Cerebellar nuclear complex (tissue), 1 donor: ENCODE measurements around the gene SLC35B1.

Experiments
- DNase-seq, 2 experiments: peaks; one replicate each; lab custom pipeline; 2025; lab: John Stamatoyannopoulos, UW

Gene SLC35B1

DNA sequence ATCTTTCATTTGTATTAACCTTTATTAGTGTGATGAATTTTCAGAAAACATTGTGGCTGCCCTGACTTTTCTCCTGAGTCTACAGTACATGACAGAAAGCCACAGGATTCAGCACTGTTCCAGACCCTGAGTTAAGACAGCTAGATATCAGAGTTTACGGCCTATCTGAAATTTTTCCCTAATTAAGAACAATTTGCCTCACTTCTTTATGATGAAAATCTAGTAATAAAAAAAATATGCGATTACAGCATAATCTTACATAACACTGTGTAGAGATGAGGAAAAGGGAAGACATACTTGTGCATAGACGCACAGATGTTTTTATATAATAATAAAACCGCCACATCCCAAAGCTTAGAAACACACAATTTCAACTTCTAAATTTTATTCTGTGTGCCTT lies 37.1 kb downstream of the SLC35B1 start:
- DNase-seq, result no peak

DNA sequence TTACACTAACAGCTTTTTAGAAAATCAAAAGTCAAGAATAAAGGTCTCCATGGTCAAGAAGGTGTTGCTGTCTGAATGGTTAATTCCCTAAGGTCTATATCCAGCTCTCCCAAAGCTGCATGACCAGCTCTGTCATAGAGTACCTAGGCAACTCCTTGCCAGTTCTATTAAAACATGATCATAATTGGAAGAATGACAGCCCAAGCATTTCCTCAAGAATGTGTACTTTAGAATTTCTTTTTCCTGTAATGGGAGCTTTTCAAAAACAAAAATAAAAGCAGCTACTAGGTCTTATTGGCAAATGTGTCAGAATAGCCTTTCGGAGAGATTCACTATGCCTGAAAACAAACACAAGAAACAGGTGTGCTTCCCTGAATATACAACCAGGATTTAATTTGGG lies 37.8 kb downstream of the SLC35B1 start:
- DNase-seq, result no peak

DNA sequence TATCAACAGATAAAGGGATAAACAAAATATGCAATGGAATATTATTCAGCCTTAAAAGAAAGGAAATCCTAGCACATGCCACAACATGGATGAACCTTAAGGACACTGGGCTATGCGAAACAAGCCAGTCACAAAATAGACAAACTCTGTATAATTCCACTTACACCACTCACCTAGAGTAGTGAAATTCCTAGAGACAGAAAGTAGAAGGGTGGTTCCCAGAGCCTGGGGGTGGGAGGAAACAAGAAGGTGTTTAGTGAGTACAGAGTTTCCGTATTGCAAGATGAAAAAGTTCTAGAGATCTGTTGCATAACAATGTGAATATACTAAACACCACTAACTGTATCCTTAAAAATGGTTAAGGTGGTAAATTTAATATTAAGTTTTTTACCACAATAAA lies 39.9 kb downstream of the SLC35B1 start:
- DNase-seq, result no peak

DNA sequence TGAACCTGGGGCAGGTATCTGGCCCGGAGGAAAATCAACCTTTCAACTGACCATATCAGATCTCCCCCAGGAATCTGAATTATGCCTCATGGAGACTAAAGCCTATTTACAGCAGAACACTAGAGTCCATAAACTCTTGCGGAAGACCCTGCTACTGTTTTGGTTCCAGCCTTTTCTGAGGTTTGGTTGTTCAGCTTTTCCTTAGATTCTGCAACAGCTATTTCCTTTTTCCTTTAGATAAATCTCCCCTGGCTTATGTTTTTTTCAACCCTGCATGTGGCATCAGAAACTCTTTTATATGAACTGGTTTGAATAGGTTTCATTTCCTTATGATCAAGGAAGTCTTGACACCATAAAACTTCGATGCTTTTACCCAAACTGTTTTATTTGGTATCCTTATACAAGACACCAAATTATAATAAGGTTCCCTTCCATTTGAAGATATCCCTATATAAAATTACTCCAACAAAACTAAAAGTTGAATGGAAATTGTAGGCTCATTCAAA lies 43.0 kb downstream of the SLC35B1 start:
- no peak for DNase-seq

DNA sequence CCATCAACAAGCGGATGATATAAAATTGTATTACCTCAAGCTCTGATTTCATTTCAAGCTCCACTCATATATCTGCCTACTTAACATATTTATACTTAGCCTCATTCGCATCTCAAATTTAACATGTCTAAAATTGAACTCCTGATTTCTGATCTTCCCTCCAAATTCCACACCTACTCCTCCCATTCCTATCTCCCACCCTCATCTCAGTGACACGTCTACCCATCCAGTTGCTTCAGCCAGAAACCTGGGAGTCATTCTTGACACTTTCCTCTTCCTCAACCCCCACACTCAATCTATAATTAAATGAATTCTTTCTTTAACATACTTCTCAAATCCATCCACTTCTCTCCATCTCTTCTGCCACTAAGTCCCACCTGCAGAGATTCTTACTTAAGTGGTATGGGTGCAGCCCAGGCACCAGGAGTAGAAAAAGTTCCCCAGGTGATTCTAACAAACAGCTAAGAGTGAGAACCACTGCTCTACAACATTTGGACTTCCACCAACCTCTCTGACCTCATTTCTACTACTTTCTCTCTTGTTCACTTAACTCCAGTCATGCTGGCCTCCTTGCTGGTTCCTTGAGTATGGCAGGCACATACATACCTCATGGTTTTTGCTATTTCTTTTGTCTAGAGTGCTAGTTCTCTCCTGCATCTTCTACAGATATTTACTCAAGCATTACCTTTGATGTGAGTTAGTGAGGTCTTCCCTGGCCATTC lies 47.9 kb downstream of the SLC35B1 start:
- no peak for DNase-seq

DNA sequence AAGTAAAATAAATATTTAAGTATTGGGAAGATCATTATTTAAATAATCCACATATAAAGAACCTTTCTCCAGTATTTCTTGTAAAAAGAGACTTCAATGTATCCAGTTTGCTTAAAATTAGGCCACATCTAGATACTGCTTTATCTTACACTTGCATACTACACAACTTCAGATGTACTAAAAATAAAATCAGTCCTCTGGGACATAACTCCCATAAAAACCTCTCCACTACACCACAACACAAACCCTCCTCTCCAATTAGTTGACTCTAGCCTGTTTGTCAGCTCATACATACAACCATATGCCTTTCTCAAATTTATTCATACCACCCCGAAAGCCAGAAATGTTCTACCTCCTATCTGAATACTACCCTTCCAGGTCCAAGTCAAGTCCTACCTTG lies 51.5 kb downstream of the SLC35B1 start:
- no peak for DNase-seq
